Body of pancreas (tissue), 4 donors: Measurements from ENCODE around the gene CRBN. TPM values are rescaled to one million over a fixed set of nuclear protein-coding genes. Genes with fewer than 3 reads are reported as not detected.

Source experiments
- ATAC-seq: fragments of 150-250 bp; one replicate; pipeline ENCODE4 v1.9.1; 2016
- DNase-seq, 4 donors: peaks; one replicate each; pipeline ENCODE4 v3.0.0-alpha.2; 2019
- H3K27ac ChIP-seq, 4 donors: fragments of 200-600 bp; sonication (generic); 1 replicate in 3 of 4; 2 replicates in 1 of 4; pipeline versions ENCODE4 v1.5.1 to v1.6.1; 2016 to 2019; ENCODE audit warnings: mild to moderate bottlenecking in 1 of 4, mixed read lengths in 1 of 4, moderate library complexity in 1 of 4
- H3K27me3 ChIP-seq, 2 donors: fragments of 200-600 bp; sonication (generic); one replicate each; pipeline ENCODE4 v1.6.0; 2016; ENCODE audit warnings: mild to moderate bottlenecking in 1 of 2
- H3K36me3 ChIP-seq, 2 donors: fragments of 200-600 bp; sonication (generic); replicated peaks in 1 of 2; 2 replicates each; pipeline ENCODE4 v1.5.1; 2016; ENCODE audit warnings: low read depth in 2 of 2; ENCODE audit not compliant: insufficient read depth in 1 of 2
- H3K4me1 ChIP-seq: fragments of 200-600 bp; sonication (generic); one replicate; pipeline ENCODE4 v1.6.0; 2016
- H3K4me3 ChIP-seq, 2 donors: fragments of 200-600 bp; sonication (generic); 1 replicate in 1 of 2; 2 replicates in 1 of 2; pipeline ENCODE4 v1.5.1; 2016 to 2019
- H3K9me3 ChIP-seq, 3 donors: fragments of 200-600 bp; sonication (generic); 1 replicate in 2 of 3; 2 replicates in 1 of 3; pipeline ENCODE4 v1.5.1; 2016
- CTCF ChIP-seq, 7 experiments: fragments of 450-650 bp in 4 of 7; fragments of 200-600 bp in 3 of 7; sonication (generic) in 3 of 7; IDR thresholded peaks; one replicate each; pipeline ENCODE4 v1.5.1; 2016 to 2019; ENCODE audit warnings: antibody characterized with exemption in 7 of 7
- POLR2A ChIP-seq, 3 donors: fragments of 450-650 bp; IDR thresholded peaks; one replicate each; pipeline ENCODE4 v1.6.1; 2016; ENCODE audit warnings: antibody characterized with exemption in 3 of 3, mild to moderate bottlenecking in 2 of 3
- whole genome bisulfite sequencing, 2 donors: methylation state at CpG; one replicate each; pipeline ENCODE4 v1.1.5; 2017; 5-methylcytosine and 5-hydroxymethylcytosine counted together
- intact Hi-C: fragments of 100-400 bp; cut with DNase I; formaldehyde crosslinking; loops from one replicate; pipeline ENCODE4 v1.15.1; 2023
- total RNA-seq, 2 donors: library from RNA; depleted of rRNA; stranded (reverse); fragments of >200 nt; gene quantifications; one replicate each; pipeline ENCODE4 v1.1.0, GENCODE V29; 2016

CRBN gene
- total RNA-seq, 2 donors from 2014 or later: 33.9 to 37.9 TPM

- Histone ChIP-seq H3K27ac (no peak overlapping the region), H3K4me1 (no peaks in the 10 kb centered on the region), H3K4me3 (no peak overlapping the region), H3K36me3 (no peaks in the 10 kb centered on the region), H3K9me3 (no peaks in the 10 kb centered on the region), H3K27me3 (no peaks in the 10 kb centered on the region)
- ATAC-seq: no peak
- intact Hi-C loops: no loop called here
- WGBS, 2 donors: 78 to 86% methylated on average over 2 of the region's 2 CpGs
- TF ChIP-seq CTCF (IDR thresholded peaks at IDR 0.05) (no peak), POLR2A (IDR thresholded peaks at IDR 0.05) (no peak)
- DNase-seq: no peak
Measured at GRCh38 chr3:3209714-3210113, 30.2 kb upstream of the CRBN start.

GRCh38 chr3:3209057-3209456, 29.6 kb upstream of the CRBN start:
- no peaks in the 10 kb centered on the region for H3K9me3 ChIP-seq

GRCh38 chr3:3201611-3202010, 22.1 kb upstream of the CRBN start:
- 71% methylated on average over 3 of the region's 3 CpGs for WGBS, 2 donors
- TF ChIP-seq POLR2A (IDR thresholded peaks at IDR 0.05) (no peak), CTCF (IDR thresholded peaks at IDR 0.05) (no peak)
- no peak overlapping the region for H3K27ac ChIP-seq
- no peaks in the 10 kb centered on the region for H3K36me3 ChIP-seq
- H3K4me3 ChIP-seq: no peak overlapping the region
- no peak for ATAC-seq
- H3K4me1 ChIP-seq: peaks cover 6% of the 10 kb centered on the region
- intact Hi-C loops: loop anchor here (5.0 kb wide), 1 partner anchor 1086 kb away; no protein-coding TSS in a partner anchor
- no peaks in the 10 kb centered on the region for H3K9me3 ChIP-seq
- no peak for DNase-seq
- H3K27me3 ChIP-seq: no peaks in the 10 kb centered on the region

More at GRCh38 chr3:3209057-3209456, 29.6 kb upstream of the CRBN start:
- intact Hi-C loops: no loop called here
- Histone ChIP-seq H3K27me3 (no peaks in the 10 kb centered on the region), H3K4me3 (no peak overlapping the region), H3K4me1 (no peaks in the 10 kb centered on the region), H3K36me3 (no peaks in the 10 kb centered on the region), H3K27ac (no peak overlapping the region)
- ATAC-seq (no peak), DNase-seq (no peak)
- TF ChIP-seq POLR2A (IDR thresholded peaks at IDR 0.05): no peak
- no peak for TF ChIP-seq CTCF (IDR thresholded peaks at IDR 0.05)
- 50 to 61% methylated on average over 1 of the region's 1 CpG for WGBS, 2 donors

- WGBS, 2 donors: 7 to 9% methylated on average over 7 of the region's 7 CpGs
- ATAC-seq: peak; percentile 74
- H3K4me3 ChIP-seq: no peak overlapping the region
- TF ChIP-seq CTCF (IDR thresholded peaks at IDR 0.05) (peak; percentile 45 to 86 (median 82)), POLR2A (IDR thresholded peaks at IDR 0.05) (no peak)
- H3K4me1 ChIP-seq: peaks cover 6% of the 10 kb centered on the region
- no peaks in the 10 kb centered on the region for H3K27me3 ChIP-seq
- DNase-seq: peak; percentile 45 to 67 (median 58)
- H3K9me3 ChIP-seq: no peaks in the 10 kb centered on the region
- intact Hi-C loops: loop anchor here (5.0 kb wide), 1 partner anchor 1087 kb away; no protein-coding TSS in a partner anchor
- no peak overlapping the region for H3K27ac ChIP-seq
- no peaks in the 10 kb centered on the region for H3K36me3 ChIP-seq
Measured at GRCh38 chr3:3200632-3201212, 21.2 kb upstream of the CRBN start.

GRCh38 chr3:3199306-3199705, 19.8 kb upstream of the CRBN start:
- ATAC-seq (no peak), DNase-seq (no peak)
- no peak for TF ChIP-seq POLR2A (IDR thresholded peaks at IDR 0.05)
- no peak for TF ChIP-seq CTCF (IDR thresholded peaks at IDR 0.05)
- H3K27me3 ChIP-seq: no peaks in the 10 kb centered on the region
- H3K4me3 ChIP-seq: no peak overlapping the region
- H3K4me1 ChIP-seq: peaks cover 6% of the 10 kb centered on the region
- H3K9me3 ChIP-seq: no peaks in the 10 kb centered on the region
- WGBS, 2 donors: 19 to 29% methylated on average over 2 of the region's 2 CpGs
- intact Hi-C loops: no loop called here
- H3K36me3 ChIP-seq: no peaks in the 10 kb centered on the region
- H3K27ac ChIP-seq: no peak overlapping the region
